Astrocyte of the spinal cord (primary cell): ENCODE results near the gene IAH1.
A peak's percentile ranks its signal among the peaks of the same experiment; 100 is the strongest.
"Not testable (repeated sequence)": the region's sequence is repeated elsewhere in the genome, so short reads cannot be mapped to it uniquely, and the experiment has no call there.

Experiments used
- DNase-seq: peaks from one replicate; pipeline ENCODE4 v3.0.0; 2011; ENCODE audit warnings: low read depth, low spot score
- H3K4me3 ChIP-seq: 2 replicates; pipeline ENCODE4 v1.5.1; 2011; ENCODE audit warnings: low read depth, mild to moderate bottlenecking, low read length, moderate library complexity
- in situ Hi-C: cut with HindIII; loops from 2 replicates; pipeline ENCODE4 v1.10.0; 2017; ENCODE audit warnings: low sequenced_read_pairs
- TF ChIP-seq, protein P1 (sequence below): IDR thresholded peaks from 2 replicates; pipeline ENCODE4 v1.5.1; 2012; ENCODE audit warnings: low read depth, mild to moderate bottlenecking, low read length, inconsistent platforms

Gene IAH1

DNA sequence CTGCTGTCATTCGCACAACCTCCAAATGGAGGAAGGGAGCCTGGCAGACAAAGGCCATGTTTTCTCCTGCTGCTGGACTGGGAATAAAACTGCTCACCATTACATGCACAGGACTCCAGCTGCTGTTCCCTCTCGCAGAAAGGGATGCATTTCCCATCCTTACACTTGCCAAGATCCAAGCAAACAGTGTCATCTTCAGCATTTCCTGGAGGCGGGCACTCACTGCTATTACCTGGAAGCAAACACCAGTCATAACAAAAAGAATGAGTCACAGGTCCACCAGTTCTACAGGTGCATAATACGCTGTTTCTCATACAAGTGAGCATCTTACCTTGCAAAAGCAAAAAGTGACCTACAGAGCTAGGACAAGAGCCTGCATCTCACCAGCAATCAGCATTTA is 22.7 kb downstream of the IAH1 start:
- no peak overlapping the region for H3K4me3 ChIP-seq
- TF ChIP-seq, protein P1, sequence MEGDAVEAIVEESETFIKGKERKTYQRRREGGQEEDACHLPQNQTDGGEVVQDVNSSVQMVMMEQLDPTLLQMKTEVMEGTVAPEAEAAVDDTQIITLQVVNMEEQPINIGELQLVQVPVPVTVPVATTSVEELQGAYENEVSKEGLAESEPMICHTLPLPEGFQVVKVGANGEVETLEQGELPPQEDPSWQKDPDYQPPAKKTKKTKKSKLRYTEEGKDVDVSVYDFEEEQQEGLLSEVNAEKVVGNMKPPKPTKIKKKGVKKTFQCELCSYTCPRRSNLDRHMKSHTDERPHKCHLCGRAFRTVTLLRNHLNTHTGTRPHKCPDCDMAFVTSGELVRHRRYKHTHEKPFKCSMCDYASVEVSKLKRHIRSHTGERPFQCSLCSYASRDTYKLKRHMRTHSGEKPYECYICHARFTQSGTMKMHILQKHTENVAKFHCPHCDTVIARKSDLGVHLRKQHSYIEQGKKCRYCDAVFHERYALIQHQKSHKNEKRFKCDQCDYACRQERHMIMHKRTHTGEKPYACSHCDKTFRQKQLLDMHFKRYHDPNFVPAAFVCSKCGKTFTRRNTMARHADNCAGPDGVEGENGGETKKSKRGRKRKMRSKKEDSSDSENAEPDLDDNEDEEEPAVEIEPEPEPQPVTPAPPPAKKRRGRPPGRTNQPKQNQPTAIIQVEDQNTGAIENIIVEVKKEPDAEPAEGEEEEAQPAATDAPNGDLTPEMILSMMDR = no peak
- in situ Hi-C loops = no loop called here
- no peak for DNase-seq

DNA sequence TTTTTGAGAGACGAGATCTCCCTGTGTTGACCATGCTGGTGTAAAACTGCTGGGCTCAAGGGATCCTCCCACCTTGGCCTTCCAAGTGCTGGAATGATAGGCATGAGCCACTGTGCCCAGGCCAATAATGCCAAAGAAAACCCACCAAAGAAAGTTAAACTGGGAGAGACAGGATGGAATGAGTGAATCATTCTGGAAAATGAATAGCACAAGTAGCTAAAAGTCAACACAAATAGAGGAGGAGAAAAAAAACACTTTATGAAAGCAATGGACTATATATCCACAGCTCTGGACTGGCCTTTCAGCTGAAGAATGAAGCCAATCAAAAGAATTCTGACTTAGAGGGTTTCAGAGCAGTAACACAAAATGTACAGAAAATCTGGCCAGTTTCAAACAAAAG is 23.9 kb downstream of the IAH1 start:
- TF ChIP-seq, protein P1 = no peak
- DNase-seq = peak; percentile 37
- no peak overlapping the region for H3K4me3 ChIP-seq
- in situ Hi-C loops = no loop called here

DNA sequence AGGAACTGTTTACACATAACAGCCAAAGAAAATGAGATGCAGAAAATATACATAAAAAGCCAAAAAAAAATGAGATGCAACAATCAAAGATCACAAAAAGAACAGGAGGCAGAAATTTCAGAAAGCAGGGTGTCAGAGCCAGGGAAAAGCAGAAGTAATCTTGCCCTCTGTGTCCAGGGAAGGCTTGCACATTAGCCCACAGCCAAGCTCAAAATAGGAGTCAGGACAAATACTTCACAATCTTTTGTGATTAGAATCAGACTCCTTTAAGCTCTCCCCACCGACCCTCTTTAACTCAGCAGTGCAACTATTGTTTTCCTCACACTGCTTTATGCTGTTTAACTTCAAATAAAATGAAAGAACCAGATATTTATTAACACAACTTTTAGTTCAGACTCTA is 34.6 kb downstream of the IAH1 start:
- H3K4me3 ChIP-seq = no peak overlapping the region
- no peak for DNase-seq
- in situ Hi-C loops = no loop called here
- TF ChIP-seq, protein P1 = no peak

DNA sequence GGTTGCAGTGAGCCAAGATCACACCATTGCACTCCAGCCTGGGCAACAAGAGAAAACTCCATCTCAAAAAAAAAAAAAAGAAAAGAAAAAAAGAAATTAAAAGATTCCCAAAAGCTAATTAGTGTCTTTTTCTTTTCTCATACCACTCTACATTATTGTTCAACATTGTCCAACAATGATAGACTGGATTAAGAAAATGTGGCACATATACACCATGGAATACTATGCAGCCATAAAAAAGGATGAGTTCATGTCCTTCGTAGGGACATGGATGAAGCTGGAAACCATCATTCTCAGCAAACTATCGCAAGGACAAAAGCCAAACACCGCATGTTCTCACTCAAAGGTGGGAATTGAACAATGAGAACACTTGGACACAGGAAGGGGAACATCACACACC is 39.6 kb downstream of the IAH1 start:
- in situ Hi-C loops, DNase-seq, H3K4me3 ChIP-seq: not testable (repeated sequence)

DNA sequence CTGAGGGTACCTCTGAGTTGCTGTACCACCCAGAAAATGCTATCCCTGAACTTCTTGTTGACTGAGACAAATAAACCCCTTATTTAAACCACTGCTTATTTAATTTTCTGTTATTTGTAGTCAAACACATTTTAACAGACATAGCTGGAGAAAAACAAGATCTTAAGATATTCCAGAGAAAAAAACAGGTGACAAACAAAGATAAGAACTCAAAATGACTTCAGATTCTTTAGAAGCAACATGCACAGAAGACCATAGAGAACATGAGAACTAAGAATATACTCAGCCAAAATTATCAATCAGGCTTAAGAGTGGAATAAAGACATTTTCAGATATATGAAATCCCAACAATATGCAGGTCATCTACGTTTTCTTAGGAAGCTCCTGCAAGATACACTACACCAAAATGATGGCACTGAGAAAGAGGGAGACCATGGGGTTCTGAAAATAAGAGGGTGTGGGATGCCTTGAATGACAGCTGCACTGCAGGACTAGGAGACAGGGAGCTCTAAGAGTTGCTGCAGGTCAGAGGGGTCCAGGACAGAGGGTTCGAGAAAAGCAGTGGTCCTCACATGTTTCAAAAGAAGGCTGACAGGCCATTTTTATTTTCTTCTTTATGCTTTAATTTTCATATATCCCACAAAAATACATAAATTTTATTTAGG is 42.9 kb downstream of the IAH1 start:
- TF ChIP-seq, protein P1 = no peak
- in situ Hi-C loops = no loop called here
- DNase-seq = no peak
- no peak overlapping the region for H3K4me3 ChIP-seq

DNA sequence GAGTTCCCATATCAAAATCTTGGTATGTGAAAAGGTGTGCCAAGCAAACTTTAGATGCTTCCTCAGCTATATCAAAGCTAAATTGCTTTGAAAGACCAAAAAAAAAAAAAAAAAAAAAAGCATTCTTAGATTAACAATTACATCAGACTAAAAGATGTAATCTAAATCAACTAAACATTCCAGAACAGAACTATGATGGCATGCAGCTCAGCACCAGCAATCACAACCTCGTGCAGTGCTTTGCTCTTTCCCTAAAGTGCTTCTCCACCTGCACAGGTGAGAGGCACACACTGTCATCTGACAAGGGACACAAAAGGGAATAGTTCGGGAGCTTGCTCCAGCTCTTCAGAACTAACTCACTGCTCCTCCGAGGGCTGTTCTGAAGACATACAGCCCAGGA is 43.8 kb downstream of the IAH1 start:
- no peak overlapping the region for H3K4me3 ChIP-seq
- TF ChIP-seq, protein P1 = no peak
- DNase-seq = no peak
- in situ Hi-C loops = no loop called here

DNA sequence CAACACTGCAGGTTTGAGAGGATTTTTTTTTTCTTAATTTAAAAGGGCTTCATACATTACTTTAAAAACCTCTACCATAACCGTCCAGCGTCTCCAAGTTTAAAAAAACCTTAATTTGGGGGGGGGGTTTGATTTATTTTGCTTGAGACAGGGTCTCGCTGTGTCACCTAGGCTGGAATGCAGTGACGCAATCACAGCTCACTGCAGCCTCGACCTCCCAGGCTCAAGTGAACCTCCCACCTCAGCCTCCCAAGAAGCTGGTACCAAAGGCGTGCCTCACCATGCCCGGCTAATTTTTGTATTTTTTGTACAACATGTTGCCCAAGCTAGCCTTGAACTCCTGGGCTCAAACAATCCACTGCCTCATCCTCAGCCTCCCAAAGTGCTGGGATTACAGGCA is 44.4 kb downstream of the IAH1 start:
- no peak overlapping the region for H3K4me3 ChIP-seq
- in situ Hi-C loops = no loop called here
- TF ChIP-seq, protein P1 = no peak
- DNase-seq = no peak
